VCaP (cell line): ENCODE results near the gene BAIAP2L2.

ENCODE experiments used
- H3K27ac ChIP-seq: fragments of 450-650 bp; 2 replicates; pipeline ENCODE4 v1.5.1; 2017
- TF ChIP-seq, protein P1 (sequence below): fragments of 450-650 bp; conservative IDR thresholded peaks from 2 replicates; pipeline ENCODE4 v1.5.1; 2017; ENCODE audit warnings: mild to moderate bottlenecking, moderate library complexity

The BAIAP2L2 gene

GRCh38 chr22:38051261-38051660 is 59.2 kb downstream of the BAIAP2L2 start:
- no peak overlapping the region for H3K27ac ChIP-seq
- TF ChIP-seq, protein P1, sequence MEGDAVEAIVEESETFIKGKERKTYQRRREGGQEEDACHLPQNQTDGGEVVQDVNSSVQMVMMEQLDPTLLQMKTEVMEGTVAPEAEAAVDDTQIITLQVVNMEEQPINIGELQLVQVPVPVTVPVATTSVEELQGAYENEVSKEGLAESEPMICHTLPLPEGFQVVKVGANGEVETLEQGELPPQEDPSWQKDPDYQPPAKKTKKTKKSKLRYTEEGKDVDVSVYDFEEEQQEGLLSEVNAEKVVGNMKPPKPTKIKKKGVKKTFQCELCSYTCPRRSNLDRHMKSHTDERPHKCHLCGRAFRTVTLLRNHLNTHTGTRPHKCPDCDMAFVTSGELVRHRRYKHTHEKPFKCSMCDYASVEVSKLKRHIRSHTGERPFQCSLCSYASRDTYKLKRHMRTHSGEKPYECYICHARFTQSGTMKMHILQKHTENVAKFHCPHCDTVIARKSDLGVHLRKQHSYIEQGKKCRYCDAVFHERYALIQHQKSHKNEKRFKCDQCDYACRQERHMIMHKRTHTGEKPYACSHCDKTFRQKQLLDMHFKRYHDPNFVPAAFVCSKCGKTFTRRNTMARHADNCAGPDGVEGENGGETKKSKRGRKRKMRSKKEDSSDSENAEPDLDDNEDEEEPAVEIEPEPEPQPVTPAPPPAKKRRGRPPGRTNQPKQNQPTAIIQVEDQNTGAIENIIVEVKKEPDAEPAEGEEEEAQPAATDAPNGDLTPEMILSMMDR: no peak

- TF ChIP-seq, protein P1: no peak
- no peak overlapping the region for H3K27ac ChIP-seq
Measured at GRCh38 chr22:38050720-38051119, 59.8 kb downstream of the BAIAP2L2 start.

GRCh38 chr22:38049812-38050619 is 60.5 kb downstream of the BAIAP2L2 start:
- no peak overlapping the region for H3K27ac ChIP-seq
- TF ChIP-seq, protein P1: no peak

DNA sequence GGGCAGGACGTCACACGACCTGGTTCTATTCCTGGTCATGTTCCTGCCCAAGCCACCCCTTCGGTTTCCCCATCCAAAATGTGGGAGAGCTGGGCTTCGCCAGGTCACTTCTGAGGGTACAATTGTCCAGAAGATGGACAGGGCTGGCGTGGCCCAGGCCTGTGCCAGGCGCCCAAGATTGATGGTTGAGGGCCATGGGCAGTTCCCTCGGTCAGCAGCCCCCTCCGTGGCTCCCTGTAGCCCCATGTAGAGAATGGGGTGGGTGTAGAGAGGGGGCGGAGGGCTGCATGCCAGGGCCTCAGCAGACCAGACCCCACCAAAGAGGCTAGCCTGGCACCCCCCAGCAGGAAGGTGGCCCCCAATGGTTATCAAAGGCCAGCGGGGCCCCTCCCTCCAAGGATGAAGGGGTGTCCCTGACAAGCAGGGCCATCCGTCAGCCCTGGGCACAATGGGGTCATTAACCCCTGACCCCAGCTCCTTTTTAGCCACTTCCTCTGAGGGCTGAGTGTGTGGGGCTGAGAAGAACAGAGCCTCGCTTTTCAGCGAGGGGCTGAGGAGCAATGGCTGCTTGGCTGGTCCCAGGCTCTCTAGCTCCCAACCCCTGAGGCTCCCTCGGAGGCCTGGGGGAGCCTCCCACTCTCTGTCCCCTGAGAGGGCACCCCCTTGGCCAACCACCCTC is 64.3 kb downstream of the BAIAP2L2 start:
- H3K27ac ChIP-seq: no peak overlapping the region
- TF ChIP-seq, protein P1: no peak

- H3K27ac ChIP-seq: no peak overlapping the region
- TF ChIP-seq, protein P1: no peak
Measured at GRCh38 chr22:38043151-38044039, 67.1 kb downstream of the BAIAP2L2 start.

DNA sequence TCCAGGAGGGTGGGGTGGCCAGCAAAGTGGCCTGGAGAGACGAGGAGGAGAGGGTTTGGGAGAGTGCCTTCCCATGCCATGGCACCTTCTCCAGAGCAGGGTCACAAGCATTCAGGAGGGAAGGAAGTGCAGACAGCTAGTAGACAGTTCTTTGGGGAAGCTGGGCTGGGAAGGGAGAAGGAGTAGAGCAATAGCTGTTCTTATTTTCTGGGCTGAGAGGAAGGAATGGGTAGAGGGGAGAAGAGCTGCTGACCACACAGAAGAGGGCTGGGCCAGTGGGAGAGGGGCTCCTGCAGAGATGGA is 68.0 kb downstream of the BAIAP2L2 start:
- TF ChIP-seq, protein P1: no peak
- H3K27ac ChIP-seq: no peak overlapping the region
